H9 (cell line): ENCODE data around the gene RGS3. TPM values are rescaled to one million over a fixed set of nuclear protein-coding genes. Genes with fewer than 3 reads are reported as not detected.

ENCODE experiments used
- DNase-seq: peaks from one replicate; pipeline ENCODE4 v3.0.0-alpha.2; 2017
- H2AFZ ChIP-seq: one replicate; pipeline ENCODE4 v1.6.1; 2013; ENCODE audit warnings: mild to moderate bottlenecking, low read length, control low read depth, moderate library complexity
- H2AK5ac ChIP-seq: 2 replicates; pipeline ENCODE4 v1.6.1; 2013; ENCODE audit warnings: low read length, control low read depth, mixed read lengths; ENCODE audit not compliant: insufficient read length
- H2BK120ac ChIP-seq: one replicate; pipeline ENCODE4 v1.6.1; 2013; ENCODE audit warnings: low read depth, mild to moderate bottlenecking, low read length, control low read depth, inconsistent platforms; ENCODE audit not compliant: poor library complexity, severe bottlenecking
- H2BK12ac ChIP-seq: 2 replicates; pipeline ENCODE4 v1.6.1; 2013; ENCODE audit warnings: low read length, control low read depth, mixed read lengths, low read depth; ENCODE audit not compliant: insufficient read length
- H2BK15ac ChIP-seq: 2 replicates; pipeline ENCODE4 v1.6.1; 2013; ENCODE audit warnings: low read depth, low read length, control low read depth
- H2BK20ac ChIP-seq: one replicate; pipeline ENCODE4 v1.6.1; 2013; ENCODE audit warnings: low read depth, mild to moderate bottlenecking, low read length, control low read depth, inconsistent platforms; ENCODE audit not compliant: poor library complexity, severe bottlenecking
- H2BK5ac ChIP-seq: 2 replicates; pipeline ENCODE4 v1.6.1; 2013; ENCODE audit warnings: low read length, control low read depth, mixed read lengths; ENCODE audit not compliant: insufficient read length
- H3K14ac ChIP-seq: 2 replicates; pipeline ENCODE4 v1.6.1; 2013; ENCODE audit warnings: low read length, control low read depth; ENCODE audit not compliant: insufficient read depth
- H3K18ac ChIP-seq: 2 replicates; pipeline ENCODE4 v1.6.1; 2013; ENCODE audit warnings: low read depth, mild to moderate bottlenecking, mixed read lengths, low read length, control low read depth; ENCODE audit not compliant: insufficient read length
- H3K23ac ChIP-seq: 2 replicates; pipeline ENCODE4 v1.6.1; 2013; ENCODE audit warnings: low read length, control low read depth, mixed read lengths, low read depth; ENCODE audit not compliant: insufficient read length
- H3K23me2 ChIP-seq: 2 replicates; pipeline ENCODE4 v1.6.1; 2013; ENCODE audit warnings: low read depth, mild to moderate bottlenecking, mixed read lengths, low read length, control low read depth; ENCODE audit not compliant: insufficient read length, poor library complexity, severe bottlenecking
- H3K27ac ChIP-seq: 2 replicates; pipeline ENCODE4 v1.5.1; 2013; ENCODE audit warnings: low read length, control low read depth, mixed read lengths, low read depth; ENCODE audit not compliant: insufficient read length
- H3K27me3 ChIP-seq: 2 replicates; pipeline ENCODE4 v1.6.1; 2013; ENCODE audit warnings: low read length, control low read depth, inconsistent platforms; ENCODE audit not compliant: insufficient read depth
- H3K4ac ChIP-seq: 2 replicates; pipeline ENCODE4 v1.6.1; 2013; ENCODE audit warnings: low read depth, mild to moderate bottlenecking, control low read depth, inconsistent platforms, low read length, moderate library complexity
- H3K4me1 ChIP-seq: 2 replicates; pipeline ENCODE4 v1.6.1; 2013; ENCODE audit warnings: low read length, control low read depth, inconsistent platforms; ENCODE audit not compliant: insufficient read depth
- H3K4me2 ChIP-seq: 2 replicates; pipeline ENCODE4 v1.6.1; 2013; ENCODE audit warnings: low read length, control low read depth, mixed read lengths; ENCODE audit not compliant: insufficient read length, insufficient read depth
- H3K56ac ChIP-seq: 2 replicates; pipeline ENCODE4 v1.6.1; 2013; ENCODE audit warnings: low read depth, mild to moderate bottlenecking, mixed read lengths, low read length, control low read depth; ENCODE audit not compliant: insufficient read length
- H3K79me1 ChIP-seq: 2 replicates; pipeline ENCODE4 v1.6.1; 2013; ENCODE audit warnings: low read depth, mild to moderate bottlenecking, moderate library complexity, low read length, control low read depth, inconsistent platforms; ENCODE audit not compliant: insufficient read depth, poor library complexity, severe bottlenecking
- H3K79me2 ChIP-seq: 2 replicates; pipeline ENCODE4 v1.6.1; 2013; ENCODE audit warnings: low read length, control low read depth, inconsistent platforms; ENCODE audit not compliant: insufficient read depth
- H3K9ac ChIP-seq: 2 replicates; pipeline ENCODE4 v1.6.1; 2013; ENCODE audit warnings: low read length, control low read depth, mixed read lengths; ENCODE audit not compliant: insufficient read length; ENCODE audit errors: extremely low read depth
- H3K9me3 ChIP-seq: one replicate; pipeline ENCODE4 v1.6.1; 2013; ENCODE audit warnings: low read depth, low read length, inconsistent platforms; ENCODE audit not compliant: control insufficient read depth
- H3T11ph ChIP-seq: one replicate; pipeline ENCODE4 v1.6.1; 2013; ENCODE audit warnings: mild to moderate bottlenecking, low read length, control low read depth, inconsistent platforms
- H4K20me1 ChIP-seq: one replicate; pipeline ENCODE4 v1.6.1; 2013; ENCODE audit not compliant: control insufficient read depth, insufficient read length, insufficient read depth
- H4K5ac ChIP-seq: 2 replicates; pipeline ENCODE4 v1.6.1; 2013; ENCODE audit warnings: low read depth, mild to moderate bottlenecking, mixed read lengths, low read length, control low read depth; ENCODE audit not compliant: insufficient read length
- H4K8ac ChIP-seq: replicated peaks from 2 replicates; pipeline ENCODE4 v1.6.1; 2013; ENCODE audit warnings: low read length, control low read depth, mixed read lengths, low read depth; ENCODE audit not compliant: insufficient read length
- H4K91ac ChIP-seq: 2 replicates; pipeline ENCODE4 v1.6.1; 2013; ENCODE audit warnings: low read depth, mild to moderate bottlenecking, moderate library complexity, mixed read lengths, low read length, control low read depth; ENCODE audit not compliant: insufficient read length
- H3K27ac Mint-ChIP-seq, 3 experiments: 2 replicates in 2 of 3; 3 replicates in 1 of 3; pipeline ENCODE4 v1.8.0; 2020 to 2021; ENCODE audit warnings: mixed read lengths in 3 of 3, mild to moderate bottlenecking in 1 of 3, moderate library complexity in 1 of 3
- H3K27me3 Mint-ChIP-seq: 2 replicates; pipeline ENCODE4 v1.8.0; 2021; ENCODE audit warnings: low read depth, mild to moderate bottlenecking, moderate library complexity, mixed read lengths
- H3K36me3 Mint-ChIP-seq, 3 experiments: 2 replicates in 2 of 3; 3 replicates in 1 of 3; pipeline ENCODE4 v1.8.0; 2020 to 2021; ENCODE audit warnings: low read depth in 3 of 3, mixed read lengths in 3 of 3; ENCODE audit not compliant: insufficient read depth in 1 of 3
- H3K4me1 Mint-ChIP-seq, 2 experiments: 2 replicates each; pipeline ENCODE4 v1.8.0; 2020; ENCODE audit warnings: mixed read lengths in 2 of 2
- H3K4me3 Mint-ChIP-seq, 2 experiments: 2 replicates in 1 of 2; 3 replicates in 1 of 2; pipeline ENCODE4 v1.8.0; 2020 to 2021; ENCODE audit warnings: mild to moderate bottlenecking in 2 of 2, mixed read lengths in 2 of 2, moderate library complexity in 1 of 2
- H3K9me3 Mint-ChIP-seq, 2 experiments: 2 replicates in 1 of 2; 3 replicates in 1 of 2; pipeline ENCODE4 v1.8.0; 2020; ENCODE audit warnings: mild to moderate bottlenecking in 2 of 2, mixed read lengths in 2 of 2, moderate library complexity in 1 of 2
- CTCF ChIP-seq: fragments of 200-600 bp; sonication (generic); conservative IDR thresholded peaks from 3 replicates; pipeline ENCODE4 v1.8.0; 2021; ENCODE audit warnings: antibody characterized with exemption, mild to moderate bottlenecking
- WGBS: extraction: QIAGEN DNeasy Blood & Tissue Kit; methylation state at CpG from one replicate; pipeline ENCODE4 v1.1.7; 2013; ENCODE audit warnings: missing lambda C conversion rate, low lambda C conversion rate, mixed read lengths; ENCODE audit not compliant: insufficient read length; ENCODE audit errors: extremely low coverage; 5-methylcytosine and 5-hydroxymethylcytosine counted together
- total RNA-seq: library from RNA; stranded (reverse); gene quantifications from 2 replicates; pipeline ENCODE4 v1.2.1, GENCODE V29; 2021

Gene RGS3
- total RNA-seq, 1 experiment from 2014 or later = 13.9 TPM

- no peak overlapping the region for H2BK15ac ChIP-seq
- H4K8ac ChIP-seq = no peak overlapping the region
- no peak overlapping the region for H4K5ac ChIP-seq
- no peaks in the 10 kb centered on the region for H3K36me3 Mint-ChIP-seq
- no peaks in the 10 kb centered on the region for H3K4me1 ChIP-seq
- H2AFZ ChIP-seq = no peak overlapping the region
- no peaks in the 10 kb centered on the region for H3K23me2 ChIP-seq
- no peaks in the 10 kb centered on the region for H3K79me2 ChIP-seq
- no peak overlapping the region for H3K23ac ChIP-seq
- no peak overlapping the region for H3K56ac ChIP-seq
- peaks cover 17 to 33% of the 10 kb centered on the region in 2 experiments for H3K4me1 Mint-ChIP-seq
- no peak overlapping the region for H3K9ac ChIP-seq
- no peak overlapping the region for H2BK20ac ChIP-seq
- no peak for TF ChIP-seq CTCF
- H2BK5ac ChIP-seq = no peak overlapping the region
- no peak overlapping the region; a peak in 1 of 7 replicates for H3K27ac Mint-ChIP-seq
- WGBS = no CpG with 5 or more reads among the region's 5 CpGs
- H3K14ac ChIP-seq = no peak overlapping the region
- H3T11ph ChIP-seq = no peak overlapping the region
- peaks cover 11% of the 10 kb centered on the region for H3K27me3 Mint-ChIP-seq
- H4K91ac ChIP-seq = no peak overlapping the region
- no peak overlapping the region for H2BK12ac ChIP-seq
- no peaks in the 10 kb centered on the region for H4K20me1 ChIP-seq
- no peaks in the 10 kb centered on the region for H3K79me1 ChIP-seq
- H3K27me3 ChIP-seq = no peaks in the 10 kb centered on the region
- no peak for DNase-seq
- no peaks in the 10 kb centered on the region for H3K9me3 ChIP-seq
- no peak overlapping the region for H2BK120ac ChIP-seq
- H3K18ac ChIP-seq = no peak overlapping the region
- H3K4me2 ChIP-seq = no peak overlapping the region
- H2AK5ac ChIP-seq = no peak overlapping the region
- H3K9me3 Mint-ChIP-seq = no peaks in the 10 kb centered on the region
- no peak overlapping the region for H3K4me3 Mint-ChIP-seq
- H3K27ac ChIP-seq = no peak overlapping the region
- no peak overlapping the region for H3K4ac ChIP-seq
These were observed 172.1 kb downstream of the RGS3 start for GRCh38 chr9:113635586-113635985.
